Central memory CD4-positive, alpha-beta T cell (primary cell): ENCODE results near the gene SMO.
"Not testable (repeated sequence)": the region's sequence is repeated elsewhere in the genome, so short reads cannot be mapped to it uniquely, and the experiment has no call there.

ENCODE experiments used
- DNase-seq: peaks from one replicate; pipeline ENCODE4 v3.0.0; 2022

The SMO gene

GRCh38 chr7:129240119-129240820, 51.8 kb downstream of the SMO start:
- no peak for DNase-seq

DNA sequence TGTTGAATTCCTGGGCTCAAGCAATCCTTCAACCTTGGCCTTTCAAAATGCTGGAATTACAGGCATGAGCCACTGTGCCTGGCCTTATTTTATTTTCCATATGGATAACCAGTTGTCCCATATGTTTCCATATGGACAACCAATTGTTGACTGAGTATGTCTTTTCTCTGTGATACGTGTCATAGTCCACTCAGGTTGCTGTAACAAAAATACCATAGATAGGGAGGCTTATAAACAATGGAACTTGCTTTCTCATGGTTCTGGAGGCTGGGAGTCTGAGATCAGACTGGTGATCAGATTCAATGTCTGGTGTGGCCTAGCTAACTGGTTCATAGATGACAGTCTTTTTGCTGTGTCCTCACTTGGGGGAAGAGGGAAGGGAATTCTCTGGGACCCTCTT, 55.8 kb downstream of the SMO start:
- no peak for DNase-seq

GRCh38 chr7:129245533-129245932, 57.1 kb downstream of the SMO start:
- no peak for DNase-seq

DNA sequence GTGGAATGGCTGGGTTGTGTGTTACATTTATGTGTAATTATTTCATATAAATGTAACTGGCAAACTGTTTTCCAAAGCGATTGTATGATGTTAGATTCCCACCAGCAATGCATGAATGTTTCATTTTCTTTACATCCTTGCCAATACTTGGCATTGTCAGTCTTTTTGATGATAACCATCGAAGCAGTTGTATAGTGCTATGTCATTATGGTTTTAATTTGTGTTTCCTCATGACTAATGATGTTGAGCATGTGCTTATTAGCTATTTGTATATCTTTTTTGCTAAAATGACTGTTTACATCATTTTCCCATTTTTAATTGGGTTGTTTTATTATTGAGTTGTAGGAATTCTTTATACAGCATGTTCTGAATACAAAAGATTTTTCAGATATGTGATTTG, 58.7 kb downstream of the SMO start:
- no peak for DNase-seq

GRCh38 chr7:129252128-129252527, 63.7 kb downstream of the SMO start:
- no peak for DNase-seq

- not testable (repeated sequence) for DNase-seq
These were observed 64.2 kb downstream of the SMO start for GRCh38 chr7:129252603-129253002.

GRCh38 chr7:129255800-129256199, 67.4 kb downstream of the SMO start:
- DNase-seq, result no peak

- no peak for DNase-seq
These were observed 67.8 kb downstream of the SMO start for GRCh38 chr7:129256221-129256620.

- DNase-seq, result no peak
These were observed 68.7 kb downstream of the SMO start for GRCh38 chr7:129257168-129257567.

DNA sequence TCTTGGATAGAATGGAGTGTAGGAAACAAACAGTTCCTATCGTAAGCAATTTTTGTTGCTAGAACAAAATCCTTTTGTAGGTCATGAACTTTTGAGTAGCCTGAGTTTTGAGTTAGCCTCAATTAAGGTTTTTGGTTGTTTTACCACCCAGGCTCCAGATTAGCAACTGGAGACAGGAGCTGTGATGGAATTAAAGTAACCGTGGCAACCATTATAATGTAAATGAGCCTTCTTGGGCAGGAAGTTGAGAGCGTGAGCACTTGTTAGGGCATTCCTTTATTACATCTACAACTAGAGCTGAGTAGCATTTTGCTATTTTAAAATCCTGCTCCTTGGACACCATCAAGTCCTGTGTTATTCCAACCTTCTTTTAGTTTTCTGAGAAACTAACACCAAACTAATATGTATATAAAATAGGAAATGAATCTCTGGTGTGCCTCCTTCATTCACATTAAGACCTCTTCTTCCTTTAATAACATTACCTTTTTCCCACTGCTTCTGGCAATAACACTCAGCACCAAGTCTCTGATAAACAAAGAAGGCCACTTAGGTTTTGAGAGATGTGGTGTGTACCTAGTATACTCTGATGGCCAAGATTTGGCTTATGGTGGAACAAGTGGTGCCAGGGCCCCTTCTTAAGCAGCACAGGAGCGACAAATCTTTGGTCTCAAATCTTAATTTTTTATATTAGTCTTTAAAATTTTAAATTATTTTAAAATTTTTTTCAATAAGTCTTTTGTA, 70.4 kb downstream of the SMO start:
- peak; percentile 5 for DNase-seq

DNA sequence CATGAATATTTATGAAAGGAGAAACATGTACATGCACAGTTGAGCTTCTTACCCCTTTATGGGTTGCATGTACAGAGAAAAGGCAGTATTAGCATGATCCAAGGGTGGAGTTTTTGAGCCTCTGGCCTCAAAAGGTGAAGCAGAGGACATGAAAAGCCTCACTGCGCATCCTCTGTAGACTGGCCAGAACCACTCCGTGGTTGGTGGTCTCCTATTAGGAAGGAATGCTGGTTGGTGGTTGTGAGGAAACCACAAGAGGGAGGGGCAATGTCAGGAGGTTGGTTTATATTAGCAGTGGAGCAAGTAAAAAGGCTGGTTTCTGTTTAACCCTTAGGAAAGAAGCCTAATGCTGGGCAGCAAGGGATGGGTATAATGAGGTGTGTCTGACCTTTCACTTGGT, 73.9 kb downstream of the SMO start:
- DNase-seq, result no peak
